Measurements from ENCODE around the gene ZNF175. TPM values are rescaled to one million over a fixed set of nuclear protein-coding genes. Genes with fewer than 3 reads are reported as not detected.

ZNF175 gene
- total RNA-seq: 3.6 and 10.7 TPM in 2 replicates

GRCh38 chr19:51570962-51571575 lies at the start of gene ZNF175:
TSS of gene ZNF175 (plus strand) at chr19:51571283. CDS start at chr19:51573330, 2,047 bp downstream.

GRCh38 chr19:51531349-51532315 lies 39.5 kb upstream of the ZNF175 start, which contains the start of gene SIGLEC6:
TSS of gene SIGLEC6 (minus strand) at chr19:51531670. CDS start at chr19:51531648, 22 bp downstream.

GRCh38 chr19:51630315-51630714 lies 59.2 kb downstream of the ZNF175 start, which contains the start of gene SIGLEC5:
TSS of gene SIGLEC5 (minus strand) at chr19:51630401. CDS start at chr19:51630335, 66 bp downstream.

Other genes starting within 250 kb of the ZNF175 start
- 0.18 and 0.49 TPM in 2 replicates for gene VSIG10L, start 229.1 kb upstream of the ZNF175 start, total RNA-seq
- gene ETFB, start 204.9 kb upstream of the ZNF175 start, total RNA-seq: 153 and 165 TPM in 2 replicates
- not detected in 2 replicates for gene CLDND2, start 202.3 kb upstream of the ZNF175 start, total RNA-seq
- not detected in 2 replicates for gene NKG7, start 198.6 kb upstream of the ZNF175 start, total RNA-seq
- gene LIM2, start 183.3 kb upstream of the ZNF175 start, total RNA-seq: not detected in 2 replicates
- gene C19orf84, start 180.7 kb upstream of the ZNF175 start, total RNA-seq: not detected in 2 replicates
- gene SIGLEC10, start 153.6 kb upstream of the ZNF175 start, total RNA-seq: not detected in 2 replicates
- gene SIGLEC8, start 112.8 kb upstream of the ZNF175 start, total RNA-seq: not detected in 2 replicates
- gene CEACAM18, start 92.7 kb upstream of the ZNF175 start, total RNA-seq: not detected in 2 replicates
- not detected in 2 replicates for gene SIGLEC12, start 69.5 kb upstream of the ZNF175 start, total RNA-seq
- 0.36 TPM in 1 of 2 replicates, not detected in the other for gene SIGLEC6, start 39.6 kb upstream of the ZNF175 start, total RNA-seq
- gene SIGLEC5, start 59.1 kb downstream of the ZNF175 start, total RNA-seq: not detected in 2 replicates
- gene SIGLEC14, start 75.5 kb downstream of the ZNF175 start, total RNA-seq: not detected in 2 replicates
- 9.7 and 12.3 TPM in 2 replicates for gene SPACA6, start 122.0 kb downstream of the ZNF175 start, total RNA-seq
- gene HAS1, start 152.7 kb downstream of the ZNF175 start, total RNA-seq: not detected in 2 replicates
- gene FPR1, start 180.6 kb downstream of the ZNF175 start, total RNA-seq: 0.18 TPM in 1 of 2 replicates, not detected in the other
- gene FPR2, start 189.9 kb downstream of the ZNF175 start, total RNA-seq: not detected in 2 replicates
- gene FPR3, start 223.9 kb downstream of the ZNF175 start, total RNA-seq: not detected in 2 replicates

Data from cardiac atrium fibroblast (primary cell).